HG03469 (cell line): Measurements from ENCODE around the gene RBPJL.

Source experiments
- ATAC-seq: cut with Tn5 transposase; IDR thresholded peaks from one replicate; pipeline ENCODE4 v1.9.1; 2021; ENCODE audit warnings: mild to moderate bottlenecking, moderate library complexity, moderate number of reproducible peaks; ENCODE audit not compliant: unreplicated experiment

RBPJL gene

GRCh38 chr20:45316150-45317080 lies 9.8 kb downstream of the RBPJL start:
- ATAC-seq = no peak

- no peak for ATAC-seq
These were observed 11.2 kb downstream of the RBPJL start for GRCh38 chr20:45317826-45318225.

GRCh38 chr20:45318386-45318939 lies 11.8 kb downstream of the RBPJL start:
- no peak for ATAC-seq

GRCh38 chr20:45318948-45319347 lies 12.3 kb downstream of the RBPJL start:
- ATAC-seq = no peak

DNA sequence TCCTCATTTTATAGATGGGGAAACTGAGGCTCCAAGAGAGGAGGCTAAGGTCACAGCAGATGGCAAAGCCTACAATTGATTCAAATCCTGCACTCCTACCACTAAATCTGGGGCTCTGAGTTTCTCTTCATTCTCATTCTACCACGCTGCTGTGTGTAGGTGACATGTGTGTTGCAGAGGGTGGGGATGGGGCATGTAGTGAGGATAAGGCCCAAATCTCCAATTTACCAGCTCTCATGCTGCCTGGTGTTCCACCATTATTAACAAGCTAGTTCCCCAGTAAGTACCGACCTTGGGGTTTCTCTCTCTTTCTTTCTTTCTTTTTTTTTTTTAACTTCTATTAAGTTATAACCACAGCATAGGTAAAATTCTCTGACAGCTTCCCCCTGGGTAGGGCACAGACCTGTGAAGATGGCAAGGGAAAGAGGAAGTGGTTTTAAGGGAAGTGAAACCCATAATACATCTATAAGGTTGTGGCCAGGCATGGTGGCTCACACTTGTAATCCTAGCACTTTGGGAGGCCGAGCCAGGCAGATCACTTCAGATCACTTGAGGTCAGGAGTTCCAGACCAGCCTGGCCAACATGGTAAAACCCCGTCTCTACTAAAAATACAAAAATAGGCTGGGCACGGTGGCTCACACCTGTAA lies 14.4 kb downstream of the RBPJL start:
- peak; percentile 62 for ATAC-seq

DNA sequence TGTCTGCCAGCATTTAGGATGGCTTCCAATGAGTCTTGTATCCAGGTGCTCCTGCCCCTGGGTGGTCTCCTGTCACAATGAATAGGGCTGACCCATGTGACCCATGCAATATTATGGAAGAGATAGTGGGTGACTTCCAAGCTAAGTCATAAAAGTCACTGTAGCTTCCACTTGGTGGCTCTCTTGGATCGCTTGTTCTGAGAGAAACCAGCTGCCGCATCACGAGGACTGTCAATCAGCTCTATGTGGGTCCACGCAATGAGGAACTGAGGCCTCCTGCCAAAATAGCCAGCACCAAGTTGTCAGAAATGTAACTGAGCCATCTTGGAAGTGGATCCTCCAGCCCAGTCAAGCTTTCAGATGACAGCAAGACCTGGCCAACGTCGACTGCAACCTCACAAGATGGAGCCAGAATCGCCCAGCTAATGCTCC lies 16.3 kb downstream of the RBPJL start:
- no peak for ATAC-seq

GRCh38 chr20:45323731-45324130 lies 17.1 kb downstream of the RBPJL start:
- ATAC-seq = no peak

DNA sequence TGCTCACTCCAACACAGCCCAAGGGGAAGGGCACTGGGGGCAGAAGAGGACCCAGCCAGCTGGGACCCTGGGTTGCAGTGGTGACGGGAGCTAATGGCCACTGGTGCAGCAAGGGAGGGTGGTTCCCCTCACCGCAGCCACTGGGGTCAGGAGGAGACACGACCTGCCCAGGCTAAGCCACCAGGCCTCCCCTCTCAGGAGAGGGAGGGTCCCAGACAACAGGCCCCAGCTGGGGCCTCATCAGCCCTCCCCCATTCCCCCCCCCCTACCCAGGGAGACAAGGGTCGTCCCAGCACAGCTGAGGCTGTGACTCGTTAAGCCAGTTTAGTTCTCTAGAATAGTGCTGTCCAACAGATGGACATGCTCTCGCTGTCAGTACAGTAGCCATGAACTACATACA lies 18.7 kb downstream of the RBPJL start:
- ATAC-seq = no peak

DNA sequence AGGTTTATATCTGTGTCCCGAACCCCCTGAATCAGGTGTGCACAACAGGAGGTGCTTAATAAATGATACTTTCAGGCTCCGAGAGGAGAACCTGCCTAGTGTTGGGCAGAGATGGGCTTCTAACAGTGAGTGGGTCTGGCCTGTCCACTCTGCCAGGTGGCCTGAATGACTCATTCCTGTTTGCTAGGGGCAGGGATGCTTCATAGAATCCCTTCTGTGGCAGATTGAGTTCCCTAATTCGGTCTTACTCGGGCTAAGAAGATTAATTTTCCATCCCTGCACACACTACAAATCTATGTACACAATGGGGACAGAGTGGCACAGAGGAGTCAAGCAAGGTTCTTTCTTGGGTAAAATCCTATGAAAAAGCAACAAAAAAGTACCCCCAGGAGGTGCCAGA lies 21.8 kb downstream of the RBPJL start:
- no peak for ATAC-seq

DNA sequence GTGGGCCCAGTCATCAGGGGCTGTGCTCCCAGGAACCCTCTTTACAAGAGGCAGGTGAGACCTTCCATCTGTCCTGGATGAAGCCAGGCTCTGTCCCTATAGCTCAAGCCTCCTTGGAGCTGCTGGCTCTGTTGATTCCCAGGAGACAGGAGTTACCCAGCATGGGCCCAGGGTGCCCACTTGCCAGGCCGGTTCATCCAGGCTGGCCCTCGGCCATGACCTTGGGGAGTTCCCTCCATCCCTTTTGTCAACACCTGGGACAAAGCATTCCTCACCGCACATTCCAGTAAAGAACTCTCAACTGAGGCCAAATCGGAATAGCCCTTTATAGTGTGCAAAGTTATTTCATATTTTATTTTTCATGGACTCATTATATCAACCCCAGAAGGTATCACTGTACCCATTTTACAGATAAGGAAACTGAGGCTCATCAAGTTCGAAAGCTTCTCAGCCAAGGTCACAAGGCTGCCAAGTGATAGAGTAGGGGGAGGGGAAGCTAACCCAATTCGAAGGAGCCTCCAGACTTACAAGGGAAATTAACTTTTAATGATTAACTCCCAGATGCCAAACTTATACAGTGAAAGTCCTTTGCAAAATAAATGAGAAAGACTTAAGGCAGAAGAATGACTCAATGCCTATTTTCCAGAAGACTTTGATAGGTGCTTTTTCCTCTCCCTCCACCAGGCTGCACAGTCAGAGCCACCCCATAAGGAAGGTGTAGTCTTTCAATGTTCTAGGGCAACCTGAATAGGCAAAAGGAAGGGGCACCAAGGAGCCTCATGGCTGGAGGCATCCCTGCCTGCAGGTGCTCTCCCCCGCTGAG lies 23.1 kb downstream of the RBPJL start:
- no peak for ATAC-seq

- no peak for ATAC-seq
These were observed 23.8 kb downstream of the RBPJL start for GRCh38 chr20:45330476-45330875.

GRCh38 chr20:45336530-45337366 lies 30.1 kb downstream of the RBPJL start:
- no peak for ATAC-seq

- no peak for ATAC-seq
These were observed 30.9 kb downstream of the RBPJL start for GRCh38 chr20:45337367-45338120.

GRCh38 chr20:45338121-45339030 lies 31.7 kb downstream of the RBPJL start:
- ATAC-seq = no peak

DNA sequence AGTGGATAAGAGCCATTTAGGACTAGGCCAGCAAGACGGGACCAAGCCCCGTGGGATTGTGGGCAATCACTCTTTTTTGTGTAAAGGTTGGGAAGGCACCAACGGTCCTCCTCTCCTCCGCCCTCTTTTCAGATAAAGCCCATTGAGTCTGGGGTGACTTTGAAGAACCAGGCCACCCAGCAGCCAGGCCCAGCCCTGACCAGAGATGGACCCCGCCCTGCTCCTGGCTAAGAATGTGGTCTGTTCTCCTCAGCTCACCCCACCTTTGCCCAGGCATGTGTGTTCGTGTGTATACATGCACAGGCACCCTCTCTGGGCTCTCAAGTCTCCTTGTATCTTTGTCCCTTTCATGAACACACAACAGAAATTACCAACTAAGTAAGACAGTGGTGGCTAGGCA lies 32.4 kb downstream of the RBPJL start:
- ATAC-seq = no peak

- ATAC-seq = no peak
These were observed 33.2 kb downstream of the RBPJL start for GRCh38 chr20:45339799-45340198.

- ATAC-seq = no peak
These were observed 33.7 kb downstream of the RBPJL start for GRCh38 chr20:45340236-45340847.

GRCh38 chr20:45340951-45341350 lies 34.3 kb downstream of the RBPJL start:
- no peak for ATAC-seq
